ENCODE measurements around the gene ZDHHC7. TPM values are rescaled to one million over a fixed set of nuclear protein-coding genes. Genes with fewer than 3 reads are reported as not detected.

ZDHHC7 gene
- total and polyA plus RNA-seq, 2 of the 8 experiments (the other 6 are each of a cell fraction or from before 2014, with no cell fraction given): 40.5 to 56.3 TPM

DNA sequence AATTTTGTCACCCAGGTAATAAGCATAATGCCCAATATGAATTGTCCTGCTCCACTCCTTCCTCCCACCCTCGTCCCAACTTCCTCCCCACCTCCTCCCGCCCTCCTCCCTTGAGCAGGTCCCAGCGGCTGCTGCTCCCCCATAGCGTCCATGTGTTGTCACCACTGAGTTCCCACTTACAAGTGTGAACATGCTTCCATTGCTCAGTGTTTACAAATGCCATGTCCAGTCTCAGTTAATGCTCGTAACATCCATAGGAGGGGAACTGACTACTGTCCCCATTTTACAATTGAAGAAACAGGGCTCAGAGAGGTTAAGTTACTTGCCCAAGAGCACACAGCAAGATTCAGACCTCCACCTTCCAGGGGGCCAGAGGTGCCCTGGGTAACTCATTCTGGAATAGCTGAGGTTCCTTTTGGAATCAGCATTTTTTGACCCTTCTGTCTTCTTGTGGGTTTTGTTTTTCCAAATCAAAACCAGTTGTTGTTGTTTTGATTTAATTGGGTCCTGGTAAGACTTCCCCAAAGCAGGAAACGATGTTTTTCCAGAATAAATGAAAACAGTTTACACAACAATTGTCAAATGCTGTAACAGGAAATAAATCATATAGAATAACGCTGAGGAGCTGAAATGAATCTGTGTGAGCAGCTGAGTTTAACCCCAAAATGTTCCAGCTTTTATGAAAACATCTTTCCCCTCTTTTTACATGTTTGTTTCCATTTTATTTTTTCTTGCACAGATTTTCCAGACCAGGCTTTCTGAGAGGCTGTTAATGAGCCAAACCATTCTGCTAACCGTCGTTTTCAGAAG is 73.9 kb downstream of the ZDHHC7 start:
- H3K79me1 ChIP-seq (ENCODE audit: low read depth, low read length): no peaks in the 10 kb centered on the region
- H2BK12ac ChIP-seq (ENCODE audit: low read depth, low read length): no peak overlapping the region
- H3K56ac ChIP-seq (replicated peaks; ENCODE audit: insufficient read length, low read depth, low read length): no peak overlapping the region
- no peaks in the 10 kb centered on the region for H3K79me2 ChIP-seq (ENCODE audit: control insufficient read depth in 1 of 2, insufficient read depth in 2 of 2, low read length in 2 of 2)
- H2BK20ac ChIP-seq (ENCODE audit: low read length): no peak overlapping the region
- H3K9ac ChIP-seq (replicated peaks in 1 of 4; ENCODE audit: extremely low read depth in 1 of 4, low read depth in 3 of 4, low read length in 3 of 4): no peak overlapping the region
- H3K27ac ChIP-seq (ENCODE audit: low read depth, low read length): no peak overlapping the region
- DNase-seq (ENCODE audit: low read depth in 1 of 2, low spot score in 2 of 2) (no peak), FAIRE-seq (no peak)
- no peak overlapping the region for H3K4ac ChIP-seq (replicated peaks; ENCODE audit: insufficient read length, low read depth, low read length)
- H3K18ac ChIP-seq (ENCODE audit: extremely low read depth, low read length): no peak overlapping the region
- no peaks in the 10 kb centered on the region for H3K36me3 ChIP-seq (ENCODE audit: control insufficient read depth in 2 of 4, insufficient read depth in 4 of 4, low read length in 3 of 4)
- H3K14ac ChIP-seq (ENCODE audit: insufficient read length): no peak overlapping the region
- 88% methylated on average over 9 of the region's 9 CpGs; no CpG with 5 or more reads in 1 of the 2 experiments for WGBS, 2 experiments (ENCODE audit: extremely low coverage in 1 of 2, insufficient coverage in 1 of 2, insufficient read length in 1 of 2, insufficient replicate concordance in 2 of 2, low coverage in 1 of 2, low lambda C conversion rate in 2 of 2, missing lambda C conversion rate in 1 of 2)
- no peak overlapping the region for H3K4me3 ChIP-seq (ENCODE audit: extremely low read depth in 1 of 4, insufficient read depth in 2 of 4, low read depth in 3 of 4, low read length in 4 of 4)
- ChIA-PET POLR2A (ENCODE audit: partially characterized antibody) (interaction anchor here (1.1 kb wide), 1 partner anchor 19 kb away, joined by 3 read pairs; no protein-coding TSS in a partner anchor), CTCF (ENCODE audit: partially characterized antibody) (interaction anchor here (0.7 to 3.0 kb wide), 4 partner anchors 12 to 199 kb away, joined by 3 to 15 read pairs (median 6); no protein-coding TSS in a partner anchor)
- no peak overlapping the region for H2BK5ac ChIP-seq (ENCODE audit: low read depth, low read length)
- no peak overlapping the region for H4K91ac ChIP-seq (replicated peaks; ENCODE audit: insufficient read length, low read length)
- H3K9me3 ChIP-seq (ENCODE audit: insufficient read depth in 2 of 2, low read depth in 1 of 2, low read length in 1 of 2): no peaks in the 10 kb centered on the region
- peaks cover 0 to 3% (median 0%) of the 10 kb centered on the region in 4 experiments; a peak in 1 of 7 replicates for H3K4me1 ChIP-seq (replicated peaks in 1 of 4; ENCODE audit: control insufficient read depth in 3 of 4, insufficient read depth in 4 of 4, low read length in 3 of 4)
- no peak overlapping the region for H2BK120ac ChIP-seq (replicated peaks; ENCODE audit: low read depth, low read length)
- H3K23me2 ChIP-seq (ENCODE audit: low read depth, low read length): no peaks in the 10 kb centered on the region
- no peak overlapping the region for H2AK5ac ChIP-seq (ENCODE audit: low read depth, low read length)
- no peak overlapping the region for H4K8ac ChIP-seq (ENCODE audit: extremely low read depth, insufficient read depth, low read length)
- H3K27me3 ChIP-seq (replicated peaks in 1 of 4; ENCODE audit: control insufficient read depth in 3 of 4, extremely low read depth in 1 of 4, insufficient read depth in 3 of 4, low read length in 3 of 4): no peaks in the 10 kb centered on the region
- H2AFZ ChIP-seq (ENCODE audit: low read length): no peak overlapping the region
- no peak for TF ChIP-seq TCF12 (IDR thresholded peaks at IDR 0.05; ENCODE audit: low read depth, low read length)
- TF ChIP-seq TAF1 (IDR thresholded peaks at IDR 0.05; ENCODE audit: low read depth, low read length): no peak
- no peak for TF ChIP-seq MAFK (IDR thresholded peaks at IDR 0.05; ENCODE audit: low read depth, low read length)
- TF ChIP-seq TBP (IDR thresholded peaks at IDR 0.05; ENCODE audit: low read depth, low read length): no peak
- 0 out of 2 replicates have a peak, but pooled peaks have one; percentile 19 for TF ChIP-seq KDM1A (IDR thresholded peaks at IDR 0.05; ENCODE audit: borderline replicate concordance, low read length)
- no peak overlapping the region for H4K5ac ChIP-seq (ENCODE audit: insufficient read length, low read depth, low read length)
- H3K23ac ChIP-seq (ENCODE audit: insufficient read length): no peak overlapping the region
- H3K4me2 ChIP-seq (ENCODE audit: insufficient read depth in 1 of 2, low read depth in 2 of 2, low read length in 2 of 2): no peak overlapping the region
- no peak overlapping the region for H2BK15ac ChIP-seq (ENCODE audit: low read length)
- H4K20me1 ChIP-seq (replicated peaks in 1 of 2; ENCODE audit: control insufficient read depth in 1 of 2, insufficient read depth in 2 of 2, low read length in 2 of 2): no peaks in the 10 kb centered on the region

All from H1 (cell line).